HFF-Myc (cell line): ENCODE data around the gene LNPEP.

Source experiments
- DNase-seq: peaks from one replicate; pipeline ENCODE4 v3.0.0-alpha.2; 2011; ENCODE audit warnings: low read depth; ENCODE audit errors: extremely low read depth
- H3K4me3 ChIP-seq: replicated peaks from 2 replicates; pipeline ENCODE4 v1.5.1; 2011; ENCODE audit warnings: low read depth, mild to moderate bottlenecking, control low read depth, low read length
- CTCF ChIP-seq: IDR thresholded peaks from 2 replicates; pipeline ENCODE4 v1.5.1; 2012; ENCODE audit warnings: mild to moderate bottlenecking, low read depth, low read length, control low read depth; ENCODE audit errors: missing control alignments

The LNPEP gene

GRCh38 chr5:97011567-97011966 lies 75.7 kb downstream of the LNPEP start:
- H3K4me3 ChIP-seq = no peak overlapping the region
- no peak for DNase-seq
- no peak for TF ChIP-seq CTCF

- TF ChIP-seq CTCF = no peak
- no peak overlapping the region for H3K4me3 ChIP-seq
- no peak for DNase-seq
Measured at GRCh38 chr5:97019435-97020117, 83.7 kb downstream of the LNPEP start.

- H3K4me3 ChIP-seq = no peak overlapping the region
- DNase-seq = no peak
- no peak for TF ChIP-seq CTCF
Measured at GRCh38 chr5:97021416-97021815, 85.5 kb downstream of the LNPEP start.

GRCh38 chr5:97022898-97023297 lies 87.0 kb downstream of the LNPEP start:
- no peak for TF ChIP-seq CTCF
- DNase-seq = no peak
- no peak overlapping the region for H3K4me3 ChIP-seq

- no peak for TF ChIP-seq CTCF
- no peak overlapping the region for H3K4me3 ChIP-seq
- DNase-seq = no peak
Measured at GRCh38 chr5:97026721-97027120, 90.8 kb downstream of the LNPEP start.

- DNase-seq = no peak
- no peak overlapping the region for H3K4me3 ChIP-seq
- no peak for TF ChIP-seq CTCF
Measured at GRCh38 chr5:97037819-97038218, 101.9 kb downstream of the LNPEP start.

- no peak overlapping the region for H3K4me3 ChIP-seq
- no peak for DNase-seq
- no peak for TF ChIP-seq CTCF
Measured at GRCh38 chr5:97041239-97041638, 105.4 kb downstream of the LNPEP start.
